ENCODE results near the gene TAL1.

DNA sequence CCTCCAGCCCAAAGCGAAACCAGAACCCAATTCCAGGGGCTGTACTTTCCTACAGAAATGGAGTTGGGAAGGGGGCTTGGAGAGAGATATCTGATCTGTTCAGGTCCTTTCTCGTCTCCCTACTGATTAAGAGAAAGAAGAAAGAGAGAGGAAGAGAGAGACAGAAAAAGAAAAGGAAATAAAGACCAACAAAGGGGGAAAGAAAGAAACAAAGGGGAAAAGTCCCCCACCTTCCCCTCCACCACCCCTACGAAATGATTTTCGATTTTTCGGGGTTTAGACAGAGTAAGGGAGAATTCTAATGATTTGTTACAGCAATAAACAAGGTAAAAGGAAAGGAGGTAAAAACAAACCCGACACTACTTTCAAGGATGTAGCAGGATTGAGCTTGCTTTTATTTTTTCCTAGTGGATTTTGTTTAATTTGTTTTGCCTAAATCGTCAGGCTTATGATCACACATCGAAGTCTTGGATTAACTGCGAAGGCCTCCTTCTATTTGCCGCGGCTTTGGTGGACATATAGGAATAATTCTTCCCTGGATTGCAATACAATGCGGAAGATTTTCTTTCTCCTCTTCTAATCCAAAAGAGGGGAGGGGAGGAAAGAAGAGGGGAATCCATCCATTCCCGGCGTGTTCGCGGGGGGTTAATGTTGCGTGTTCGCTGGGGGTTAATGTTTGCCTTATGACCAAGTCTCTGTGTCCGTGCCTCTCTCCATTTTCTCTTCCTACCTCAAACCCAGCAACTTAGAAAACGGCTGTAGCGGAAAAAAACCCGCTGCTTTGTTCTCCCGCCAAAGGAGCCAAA lies 1.9 kb downstream of the TAL1 start:
- TF ChIP-seq, protein P1, sequence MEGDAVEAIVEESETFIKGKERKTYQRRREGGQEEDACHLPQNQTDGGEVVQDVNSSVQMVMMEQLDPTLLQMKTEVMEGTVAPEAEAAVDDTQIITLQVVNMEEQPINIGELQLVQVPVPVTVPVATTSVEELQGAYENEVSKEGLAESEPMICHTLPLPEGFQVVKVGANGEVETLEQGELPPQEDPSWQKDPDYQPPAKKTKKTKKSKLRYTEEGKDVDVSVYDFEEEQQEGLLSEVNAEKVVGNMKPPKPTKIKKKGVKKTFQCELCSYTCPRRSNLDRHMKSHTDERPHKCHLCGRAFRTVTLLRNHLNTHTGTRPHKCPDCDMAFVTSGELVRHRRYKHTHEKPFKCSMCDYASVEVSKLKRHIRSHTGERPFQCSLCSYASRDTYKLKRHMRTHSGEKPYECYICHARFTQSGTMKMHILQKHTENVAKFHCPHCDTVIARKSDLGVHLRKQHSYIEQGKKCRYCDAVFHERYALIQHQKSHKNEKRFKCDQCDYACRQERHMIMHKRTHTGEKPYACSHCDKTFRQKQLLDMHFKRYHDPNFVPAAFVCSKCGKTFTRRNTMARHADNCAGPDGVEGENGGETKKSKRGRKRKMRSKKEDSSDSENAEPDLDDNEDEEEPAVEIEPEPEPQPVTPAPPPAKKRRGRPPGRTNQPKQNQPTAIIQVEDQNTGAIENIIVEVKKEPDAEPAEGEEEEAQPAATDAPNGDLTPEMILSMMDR (conservative IDR thresholded peaks at IDR 0.05 in 1 of 2, IDR thresholded peaks at IDR 0.05 in 1 of 2; ENCODE audit: low read depth in 1 of 2, low read length in 2 of 2), result no peak
- TF ChIP-seq EZH2 (IDR thresholded peaks at IDR 0.05; ENCODE audit: low read length, missing control alignments), result peak; percentile 95

All from fibroblast of lung (primary cell).